KMS-11 (cell line): ENCODE data around the gene ABCC6.

ENCODE experiments used
- H2AFZ ChIP-seq: fragments of 200-600 bp; sonication (generic); 2 replicates; pipeline ENCODE4 v1.6.1; 2016; ENCODE audit warnings: antibody characterized with exemption, mixed run types, low read depth
- H3K27ac ChIP-seq: fragments of 200-600 bp; sonication (generic); 2 replicates; pipeline ENCODE4 v1.6.1; 2016; ENCODE audit warnings: mild to moderate bottlenecking, mixed run types
- H3K27me3 ChIP-seq: fragments of 200-600 bp; sonication (generic); 2 replicates; pipeline ENCODE4 v1.6.1; 2017; ENCODE audit warnings: mild to moderate bottlenecking, low read depth, mixed run types, moderate library complexity; ENCODE audit not compliant: insufficient read depth
- H3K36me3 ChIP-seq: fragments of 200-600 bp; sonication (generic); 2 replicates; pipeline ENCODE4 v1.6.1; 2017; ENCODE audit warnings: mild to moderate bottlenecking, mixed run types; ENCODE audit not compliant: insufficient read depth
- H3K4me1 ChIP-seq: fragments of 200-600 bp; sonication (generic); 2 replicates; pipeline ENCODE4 v1.6.1; 2016; ENCODE audit warnings: mild to moderate bottlenecking, low read depth, mixed run types; ENCODE audit not compliant: poor library complexity, severe bottlenecking
- H3K4me2 ChIP-seq: fragments of 200-600 bp; sonication (generic); 2 replicates; pipeline ENCODE4 v1.7.0; 2016; ENCODE audit warnings: mild to moderate bottlenecking, mixed run types
- H3K4me3 ChIP-seq: fragments of 200-600 bp; sonication (generic); IDR thresholded peaks from 2 replicates; pipeline ENCODE4 v1.6.1; 2017; ENCODE audit warnings: low read depth, low read length, mixed read lengths; ENCODE audit not compliant: insufficient read depth
- H3K79me2 ChIP-seq: fragments of 200-600 bp; sonication (generic); 2 replicates; pipeline ENCODE4 v1.6.1; 2016; ENCODE audit warnings: low read depth, mixed run types; ENCODE audit not compliant: insufficient read depth
- H3K9ac ChIP-seq: fragments of 200-600 bp; sonication (generic); 2 replicates; pipeline ENCODE4 v1.6.1; 2016; ENCODE audit warnings: mild to moderate bottlenecking, mixed run types
- H4K20me1 ChIP-seq: fragments of 200-600 bp; sonication (generic); 2 replicates; pipeline ENCODE4 v1.6.1; 2016; ENCODE audit warnings: mild to moderate bottlenecking, mixed run types; ENCODE audit not compliant: insufficient read depth
- TF ChIP-seq, protein P1 (sequence below): fragments of 200-600 bp; sonication (generic); conservative IDR thresholded peaks from 2 replicates; pipeline ENCODE4 v1.6.1; 2017; ENCODE audit warnings: low read depth, mild to moderate bottlenecking, antibody characterized with exemption, low read length, moderate library complexity, mixed read lengths

Gene ABCC6

DNA sequence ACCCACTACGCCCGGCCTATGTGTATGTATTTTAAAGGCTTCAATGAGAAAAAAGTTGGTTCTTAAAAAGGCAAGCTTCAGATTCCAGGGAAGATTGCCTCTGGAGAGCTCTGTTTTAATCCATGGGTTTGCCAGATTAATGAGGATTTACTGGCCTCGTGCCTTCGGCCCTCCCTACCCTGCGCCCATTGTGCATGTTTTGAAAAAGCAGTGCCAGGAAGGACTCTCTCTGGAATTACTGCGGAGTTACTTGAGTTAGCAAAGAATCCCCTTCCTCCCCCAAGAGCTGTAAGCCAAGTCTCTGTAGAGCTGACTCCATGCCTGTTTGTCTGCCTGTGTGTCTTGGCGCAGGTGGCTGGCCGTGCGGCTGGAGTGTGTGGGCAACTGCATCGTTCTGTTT, 98.9 kb downstream of the ABCC6 start:
- no peak overlapping the region for H3K9ac ChIP-seq
- TF ChIP-seq, protein P1, sequence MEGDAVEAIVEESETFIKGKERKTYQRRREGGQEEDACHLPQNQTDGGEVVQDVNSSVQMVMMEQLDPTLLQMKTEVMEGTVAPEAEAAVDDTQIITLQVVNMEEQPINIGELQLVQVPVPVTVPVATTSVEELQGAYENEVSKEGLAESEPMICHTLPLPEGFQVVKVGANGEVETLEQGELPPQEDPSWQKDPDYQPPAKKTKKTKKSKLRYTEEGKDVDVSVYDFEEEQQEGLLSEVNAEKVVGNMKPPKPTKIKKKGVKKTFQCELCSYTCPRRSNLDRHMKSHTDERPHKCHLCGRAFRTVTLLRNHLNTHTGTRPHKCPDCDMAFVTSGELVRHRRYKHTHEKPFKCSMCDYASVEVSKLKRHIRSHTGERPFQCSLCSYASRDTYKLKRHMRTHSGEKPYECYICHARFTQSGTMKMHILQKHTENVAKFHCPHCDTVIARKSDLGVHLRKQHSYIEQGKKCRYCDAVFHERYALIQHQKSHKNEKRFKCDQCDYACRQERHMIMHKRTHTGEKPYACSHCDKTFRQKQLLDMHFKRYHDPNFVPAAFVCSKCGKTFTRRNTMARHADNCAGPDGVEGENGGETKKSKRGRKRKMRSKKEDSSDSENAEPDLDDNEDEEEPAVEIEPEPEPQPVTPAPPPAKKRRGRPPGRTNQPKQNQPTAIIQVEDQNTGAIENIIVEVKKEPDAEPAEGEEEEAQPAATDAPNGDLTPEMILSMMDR, result no peak
- no peak overlapping the region for H2AFZ ChIP-seq
- H3K27me3 ChIP-seq, result no peaks in the 10 kb centered on the region
- no peaks in the 10 kb centered on the region for H3K79me2 ChIP-seq
- no peaks in the 10 kb centered on the region for H3K4me1 ChIP-seq
- H3K4me3 ChIP-seq, result no peak overlapping the region
- no peak overlapping the region for H3K27ac ChIP-seq
- H3K36me3 ChIP-seq, result no peaks in the 10 kb centered on the region; the same call in 1 of the 2 replicates
- no peak overlapping the region for H3K4me2 ChIP-seq
- H4K20me1 ChIP-seq, result no peaks in the 10 kb centered on the region

DNA sequence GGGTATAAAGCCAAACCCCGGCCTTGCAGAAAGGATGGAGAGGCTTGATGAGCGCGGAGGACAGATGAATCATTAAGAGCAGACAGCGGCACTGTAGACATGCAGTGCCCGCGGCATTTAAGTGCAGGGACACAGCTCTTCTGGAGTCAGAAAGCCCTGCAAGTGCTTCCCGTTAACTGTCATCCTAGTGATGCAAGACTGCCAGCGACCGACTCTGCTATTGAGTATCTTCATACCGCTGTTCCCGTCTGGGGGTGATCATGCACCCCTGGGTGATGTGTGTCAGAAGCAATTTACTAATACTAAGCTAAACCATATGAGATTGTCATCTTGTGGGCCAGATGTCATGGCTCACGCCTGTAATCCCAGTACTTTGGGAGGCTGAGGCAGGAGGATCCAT, 101.0 kb downstream of the ABCC6 start:
- H3K9ac ChIP-seq, result no peak overlapping the region
- TF ChIP-seq, protein P1, result no peak
- H3K36me3 ChIP-seq, result peaks cover 11% of the 10 kb centered on the region; the same call in 1 of the 2 replicates
- H3K4me2 ChIP-seq, result no peak overlapping the region
- no peak overlapping the region for H3K27ac ChIP-seq
- H4K20me1 ChIP-seq, result no peaks in the 10 kb centered on the region
- H3K79me2 ChIP-seq, result no peaks in the 10 kb centered on the region
- H3K4me1 ChIP-seq, result no peaks in the 10 kb centered on the region
- H3K4me3 ChIP-seq, result no peak overlapping the region
- H3K27me3 ChIP-seq, result no peaks in the 10 kb centered on the region
- H2AFZ ChIP-seq, result no peak overlapping the region

DNA sequence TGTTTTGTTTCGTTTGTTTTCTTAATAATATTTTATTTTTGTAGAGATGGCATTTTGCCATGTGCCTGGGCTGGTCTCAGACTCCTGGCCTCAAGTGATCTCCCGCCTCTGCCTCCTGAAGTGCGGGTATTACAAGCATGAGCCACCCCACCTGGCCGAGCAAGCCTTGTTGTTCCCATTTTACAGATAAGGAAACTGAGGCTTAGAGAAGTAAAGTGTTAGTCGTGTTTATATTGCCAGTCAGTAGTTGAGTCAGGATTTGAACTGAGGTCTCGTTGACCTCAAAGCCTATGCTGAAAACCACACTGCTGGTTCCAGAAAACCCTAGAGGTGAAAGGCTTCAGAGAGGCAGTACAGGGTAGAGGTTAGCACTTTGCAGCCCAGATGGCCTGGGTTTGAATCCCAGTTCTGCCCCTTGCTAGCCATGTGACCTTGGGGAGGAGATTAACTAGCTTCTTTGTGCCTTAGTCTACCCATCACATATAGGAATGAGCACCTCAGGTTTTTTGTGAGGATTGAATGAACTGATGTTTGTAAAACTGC, 102.0 kb downstream of the ABCC6 start:
- no peak overlapping the region for H3K9ac ChIP-seq
- H2AFZ ChIP-seq, result no peak overlapping the region
- no peak overlapping the region for H3K4me2 ChIP-seq
- no peak overlapping the region for H3K4me3 ChIP-seq
- H3K79me2 ChIP-seq, result no peaks in the 10 kb centered on the region
- no peaks in the 10 kb centered on the region for H3K4me1 ChIP-seq
- no peaks in the 10 kb centered on the region for H3K27me3 ChIP-seq
- no peak overlapping the region for H3K27ac ChIP-seq
- H3K36me3 ChIP-seq, result peaks cover 21% of the 10 kb centered on the region; the same call in 1 of the 2 replicates
- TF ChIP-seq, protein P1, result no peak
- H4K20me1 ChIP-seq, result no peaks in the 10 kb centered on the region

DNA sequence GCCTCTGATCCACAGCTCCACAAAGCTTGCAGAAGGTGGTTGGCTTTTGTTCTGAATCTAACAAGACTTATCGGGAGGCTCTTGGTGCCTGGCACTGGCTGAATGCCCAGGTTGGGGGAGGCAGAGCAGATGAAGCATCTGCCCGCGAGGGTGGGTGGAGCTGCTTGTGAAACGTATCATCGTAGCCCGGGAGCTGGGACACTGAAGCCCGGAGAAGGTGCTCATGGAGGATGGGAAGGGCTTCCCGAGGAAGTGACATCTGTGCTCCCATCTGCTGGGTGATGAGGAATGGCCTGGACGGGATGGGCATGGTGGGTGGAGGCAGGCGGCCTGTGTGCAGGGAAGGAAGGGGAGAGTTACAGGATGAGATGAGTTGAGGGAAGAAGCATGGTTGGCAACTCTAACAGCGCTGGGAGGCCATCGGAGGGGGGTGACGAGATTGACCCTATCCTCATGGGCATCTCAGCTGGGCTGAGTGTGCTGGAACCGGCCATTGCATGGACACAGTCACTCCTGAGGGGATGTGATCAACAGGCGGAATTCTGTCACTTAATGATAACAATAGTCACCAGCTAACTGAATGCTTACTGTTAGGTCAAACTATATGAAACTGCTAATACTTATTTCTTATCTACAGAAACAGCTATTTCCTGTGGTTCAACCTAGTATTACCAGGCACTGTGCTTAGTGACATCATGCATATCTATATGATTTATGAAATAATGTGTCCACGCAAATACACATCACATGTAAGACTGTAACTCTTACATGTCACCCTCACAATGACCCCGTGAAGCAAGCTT, 102.7 kb downstream of the ABCC6 start:
- Histone ChIP-seq H3K27ac (no peak overlapping the region), H3K4me3 (no peak overlapping the region), H3K27me3 (no peaks in the 10 kb centered on the region), H2AFZ (no peak overlapping the region), H3K9ac (no peak overlapping the region), H3K4me1 (no peaks in the 10 kb centered on the region), H3K79me2 (no peaks in the 10 kb centered on the region), H4K20me1 (no peaks in the 10 kb centered on the region), H3K4me2 (no peak overlapping the region), H3K36me3 (peaks cover 25% of the 10 kb centered on the region; the same call in 1 of the 2 replicates)
- TF ChIP-seq, protein P1, result no peak
